Measurements from ENCODE around the gene RBM22. TPM values are rescaled to one million over a fixed set of nuclear protein-coding genes. Genes with fewer than 3 reads are reported as not detected.
A peak's percentile ranks its signal among the peaks of the same experiment; 100 is the strongest.

RBM22 gene
- total RNA-seq, 1 donor from 2014 or later: 36.0 TPM

GRCh38 chr5:150672884-150673275 is 28.0 kb downstream of the RBM22 start:
- no peaks in the 10 kb centered on the region for H3K27me3 Mint-ChIP-seq (ENCODE audit: low read depth)
- H3K9me3 Mint-ChIP-seq (ENCODE audit: low read depth): no peaks in the 10 kb centered on the region
- peak overlapping the region; percentile 13 for H3K27ac Mint-ChIP-seq (ENCODE audit: unreplicated experiment)
- peaks cover 37% of the 10 kb centered on the region for H3K4me1 Mint-ChIP-seq (ENCODE audit: low read depth)
- no peaks in the 10 kb centered on the region for H3K36me3 Mint-ChIP-seq (ENCODE audit: low read depth)
- no peak for DNase-seq (ENCODE audit: low spot score)
- H3K4me3 Mint-ChIP-seq (ENCODE audit: unreplicated experiment): peak overlapping the region; percentile 77
- no peak for TF ChIP-seq CTCF (IDR thresholded peaks at IDR 0.05)

GRCh38 chr5:150672237-150672883 is 28.5 kb downstream of the RBM22 start:
- Mint-ChIP-seq H3K9me3 (ENCODE audit: low read depth) (no peaks in the 10 kb centered on the region), H3K4me3 (ENCODE audit: unreplicated experiment) (peak overlapping the region; percentile 77), H3K27ac (ENCODE audit: unreplicated experiment) (peak overlapping the region; percentile 13), H3K36me3 (ENCODE audit: low read depth) (no peaks in the 10 kb centered on the region), H3K4me1 (ENCODE audit: low read depth) (peaks cover 37% of the 10 kb centered on the region), H3K27me3 (ENCODE audit: low read depth) (no peaks in the 10 kb centered on the region)
- peak; percentile 23 for TF ChIP-seq CTCF (IDR thresholded peaks at IDR 0.05)
- no peak for DNase-seq (ENCODE audit: low spot score)

DNA sequence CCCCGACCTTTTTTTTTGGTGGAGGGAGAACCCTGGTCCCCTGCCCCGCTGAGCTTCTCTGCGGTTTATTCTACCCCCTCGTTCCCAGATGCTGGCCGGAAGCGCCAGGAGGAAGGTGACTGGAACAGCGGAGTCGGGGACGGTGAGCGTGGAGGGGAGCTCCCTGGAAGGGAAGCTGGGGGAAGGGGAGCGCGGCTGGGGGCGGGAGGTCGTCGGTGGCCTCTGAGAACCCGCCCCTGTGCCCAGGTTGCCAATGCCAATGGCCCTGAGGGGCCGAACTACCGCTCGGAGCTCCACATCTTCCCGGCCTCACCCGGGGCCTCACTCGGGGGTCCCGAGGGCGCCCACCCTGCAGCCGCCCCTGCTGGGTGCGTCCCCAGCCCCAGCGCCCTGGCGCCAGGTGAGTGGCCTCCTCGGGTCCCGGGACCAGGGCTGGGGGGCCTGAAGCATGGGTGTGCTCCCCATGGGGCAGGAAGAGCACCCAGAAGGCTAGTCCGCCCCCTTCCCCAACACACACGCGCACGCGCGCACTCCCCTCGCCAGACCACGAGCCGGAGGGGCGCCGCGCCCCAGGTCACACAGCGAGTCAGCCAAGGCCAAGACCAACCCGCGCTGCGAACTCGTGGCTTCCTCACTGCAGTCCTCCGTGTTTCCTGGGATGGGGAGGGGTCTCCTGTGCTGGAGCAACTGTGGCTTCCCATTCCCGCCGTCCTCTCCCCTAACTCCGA is 29.2 kb downstream of the RBM22 start:
- H3K27ac Mint-ChIP-seq (ENCODE audit: unreplicated experiment): no peak overlapping the region
- H3K4me3 Mint-ChIP-seq (ENCODE audit: unreplicated experiment): peak overlapping the region; percentile 77
- no peak for DNase-seq (ENCODE audit: low spot score)

GRCh38 chr5:150670948-150671310 is 29.9 kb downstream of the RBM22 start:
- peaks cover 37% of the 10 kb centered on the region for H3K4me1 Mint-ChIP-seq (ENCODE audit: low read depth)
- no peak for TF ChIP-seq CTCF (IDR thresholded peaks at IDR 0.05)
- no peak overlapping the region for H3K27ac Mint-ChIP-seq (ENCODE audit: unreplicated experiment)
- no peaks in the 10 kb centered on the region for H3K27me3 Mint-ChIP-seq (ENCODE audit: low read depth)
- no peaks in the 10 kb centered on the region for H3K36me3 Mint-ChIP-seq (ENCODE audit: low read depth)
- no peak overlapping the region for H3K4me3 Mint-ChIP-seq (ENCODE audit: unreplicated experiment)
- H3K9me3 Mint-ChIP-seq (ENCODE audit: low read depth): no peaks in the 10 kb centered on the region
- DNase-seq (ENCODE audit: low spot score): no peak

More for the DNA sequence above, 29.2 kb downstream of the RBM22 start:
- H3K36me3 Mint-ChIP-seq (ENCODE audit: low read depth): no peaks in the 10 kb centered on the region
- peaks cover 37% of the 10 kb centered on the region for H3K4me1 Mint-ChIP-seq (ENCODE audit: low read depth)
- no peaks in the 10 kb centered on the region for H3K27me3 Mint-ChIP-seq (ENCODE audit: low read depth)
- TF ChIP-seq CTCF (IDR thresholded peaks at IDR 0.05): no peak
- no peaks in the 10 kb centered on the region for H3K9me3 Mint-ChIP-seq (ENCODE audit: low read depth)

DNA sequence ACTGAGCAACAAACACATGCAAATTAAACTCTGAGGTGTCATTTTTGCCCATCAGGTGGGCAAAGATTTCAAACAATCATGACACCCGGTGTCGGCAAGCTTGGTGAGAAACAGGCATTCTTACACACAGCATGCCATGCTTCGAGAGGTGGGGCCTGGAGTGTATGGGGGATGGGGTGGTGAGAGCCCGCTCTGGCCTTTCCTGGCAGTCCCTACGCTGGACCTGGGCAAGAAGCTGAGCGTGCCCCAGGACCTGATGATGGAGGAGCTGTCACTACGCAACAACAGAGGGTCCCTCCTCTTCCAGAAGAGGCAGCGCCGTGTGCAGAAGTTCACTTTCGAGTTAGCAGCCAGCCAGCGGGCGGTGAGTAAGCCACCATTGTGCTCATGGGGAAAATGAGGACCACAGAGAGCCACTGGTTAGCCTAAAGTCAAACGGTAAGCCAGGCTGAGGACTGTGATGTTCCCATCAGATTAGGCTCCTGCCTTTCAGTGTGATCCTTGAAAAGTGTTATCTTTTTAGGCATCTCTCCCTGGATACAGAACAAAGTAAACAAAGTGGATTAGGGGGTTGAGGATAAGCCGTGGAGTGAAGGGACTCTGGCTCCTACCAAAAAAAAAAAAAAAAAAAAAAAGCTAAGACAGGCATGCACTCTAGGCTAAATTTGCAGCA is 30.5 kb downstream of the RBM22 start:
- no peak overlapping the region for H3K27ac Mint-ChIP-seq (ENCODE audit: unreplicated experiment)
- H3K27me3 Mint-ChIP-seq (ENCODE audit: low read depth): no peaks in the 10 kb centered on the region
- TF ChIP-seq CTCF (IDR thresholded peaks at IDR 0.05): no peak
- no peak overlapping the region for H3K4me3 Mint-ChIP-seq (ENCODE audit: unreplicated experiment)
- no peaks in the 10 kb centered on the region for H3K9me3 Mint-ChIP-seq (ENCODE audit: low read depth)
- no peak for DNase-seq (ENCODE audit: low spot score)
- H3K36me3 Mint-ChIP-seq (ENCODE audit: low read depth): no peaks in the 10 kb centered on the region
- peaks cover 37% of the 10 kb centered on the region for H3K4me1 Mint-ChIP-seq (ENCODE audit: low read depth)

All from chondrocyte (in vitro differentiated cells).